RWPE2 (cell line): ENCODE data around the gene SAP30BP.

ENCODE experiments used
- ATAC-seq: fragments of 200-7000 bp; cut with Tn5 transposase; 3 replicates; pipeline ENCODE4 v1.9.1; 2021; ENCODE audit warnings: low read depth
- DNase-seq: peaks from one replicate; pipeline ENCODE4 v3.0.0-alpha.2; 2020; ENCODE audit warnings: low spot score
- H3K27ac ChIP-seq: fragments of 450-650 bp; 2 replicates; pipeline ENCODE4 v1.5.1; 2017; ENCODE audit warnings: mild to moderate bottlenecking; ENCODE audit not compliant: poor library complexity, severe bottlenecking
- H3K27me3 ChIP-seq: fragments of 250-450 bp; sonication (Bioruptor Pico); 2 replicates; pipeline ENCODE4 v1.5.1; 2021; ENCODE audit warnings: mild to moderate bottlenecking, moderate library complexity; ENCODE audit not compliant: insufficient read depth, poor library complexity, severe bottlenecking
- H3K36me3 ChIP-seq: fragments of 250-450 bp; sonication (Bioruptor Pico); 2 replicates; pipeline ENCODE4 v1.5.1; 2020; ENCODE audit warnings: low read depth, mild to moderate bottlenecking, moderate library complexity
- H3K4me1 ChIP-seq: fragments of 250-450 bp; sonication (Bioruptor Pico); 2 replicates; pipeline ENCODE4 v1.5.1; 2021; ENCODE audit warnings: mild to moderate bottlenecking, moderate library complexity; ENCODE audit not compliant: insufficient read depth, poor library complexity, severe bottlenecking
- H3K4me3 ChIP-seq: fragments of 250-450 bp; sonication (Bioruptor Pico); 2 replicates; pipeline ENCODE4 v1.5.1; 2021; ENCODE audit warnings: mild to moderate bottlenecking, moderate library complexity; ENCODE audit not compliant: severe bottlenecking
- H3K9me3 ChIP-seq: fragments of 250-450 bp; sonication (Bioruptor Pico); 2 replicates; pipeline ENCODE4 v1.5.1; 2021; ENCODE audit warnings: mild to moderate bottlenecking, moderate library complexity; ENCODE audit not compliant: severe bottlenecking
- TF ChIP-seq, protein P1 (sequence below): fragments of 450-650 bp; IDR thresholded peaks from one replicate; pipeline ENCODE4 v1.5.1; 2017; ENCODE audit warnings: mild to moderate bottlenecking, moderate library complexity; ENCODE audit not compliant: poor library complexity, severe bottlenecking

SAP30BP gene

DNA sequence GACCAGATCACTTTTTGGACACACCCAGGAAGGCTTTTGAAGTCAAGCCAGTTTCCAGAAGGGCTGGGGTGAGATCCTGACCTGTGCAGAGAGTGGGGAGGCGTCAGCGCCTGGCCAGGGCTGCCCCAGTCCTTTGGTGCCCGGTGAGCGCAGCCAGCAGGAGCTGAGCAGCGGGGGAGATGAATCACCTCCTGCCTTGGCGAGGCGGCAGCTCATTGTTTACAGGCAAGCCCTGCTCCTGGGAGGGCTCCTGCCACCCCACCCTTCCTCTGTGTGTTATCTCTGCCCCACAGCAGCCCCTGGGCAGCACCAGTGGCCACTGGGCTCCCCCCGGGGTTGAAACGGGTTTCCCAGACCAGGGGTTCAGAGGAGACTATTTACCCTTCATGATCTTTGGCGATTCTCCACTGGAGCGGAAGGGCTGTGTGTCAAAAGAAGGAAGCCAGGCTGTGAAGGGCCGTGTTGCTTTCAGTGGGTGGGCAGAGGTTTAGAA is 40.0 kb downstream of the SAP30BP start:
- TF ChIP-seq, protein P1, sequence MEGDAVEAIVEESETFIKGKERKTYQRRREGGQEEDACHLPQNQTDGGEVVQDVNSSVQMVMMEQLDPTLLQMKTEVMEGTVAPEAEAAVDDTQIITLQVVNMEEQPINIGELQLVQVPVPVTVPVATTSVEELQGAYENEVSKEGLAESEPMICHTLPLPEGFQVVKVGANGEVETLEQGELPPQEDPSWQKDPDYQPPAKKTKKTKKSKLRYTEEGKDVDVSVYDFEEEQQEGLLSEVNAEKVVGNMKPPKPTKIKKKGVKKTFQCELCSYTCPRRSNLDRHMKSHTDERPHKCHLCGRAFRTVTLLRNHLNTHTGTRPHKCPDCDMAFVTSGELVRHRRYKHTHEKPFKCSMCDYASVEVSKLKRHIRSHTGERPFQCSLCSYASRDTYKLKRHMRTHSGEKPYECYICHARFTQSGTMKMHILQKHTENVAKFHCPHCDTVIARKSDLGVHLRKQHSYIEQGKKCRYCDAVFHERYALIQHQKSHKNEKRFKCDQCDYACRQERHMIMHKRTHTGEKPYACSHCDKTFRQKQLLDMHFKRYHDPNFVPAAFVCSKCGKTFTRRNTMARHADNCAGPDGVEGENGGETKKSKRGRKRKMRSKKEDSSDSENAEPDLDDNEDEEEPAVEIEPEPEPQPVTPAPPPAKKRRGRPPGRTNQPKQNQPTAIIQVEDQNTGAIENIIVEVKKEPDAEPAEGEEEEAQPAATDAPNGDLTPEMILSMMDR, result no peak
- Histone ChIP-seq H3K4me3 (no peak overlapping the region), H3K27ac (peak overlapping the region; percentile 100), H3K9me3 (no peaks in the 10 kb centered on the region), H3K27me3 (no peaks in the 10 kb centered on the region), H3K36me3 (peaks cover 63% of the 10 kb centered on the region), H3K4me1 (peaks cover 20% of the 10 kb centered on the region)
- peak; percentile 96 for ATAC-seq
- DNase-seq, result peak; percentile 90

GRCh38 chr17:75712446-75712845 is 45.3 kb downstream of the SAP30BP start:
- Histone ChIP-seq H3K36me3 (peaks cover 16% of the 10 kb centered on the region), H3K27ac (no peak overlapping the region), H3K27me3 (no peaks in the 10 kb centered on the region), H3K4me3 (no peak overlapping the region), H3K9me3 (no peaks in the 10 kb centered on the region), H3K4me1 (peaks cover 13% of the 10 kb centered on the region)
- no peak for DNase-seq
- TF ChIP-seq, protein P1, result no peak
- ATAC-seq, result peak; percentile 27; the same call in 1 of the 3 replicates

GRCh38 chr17:75719732-75720131 is 52.6 kb downstream of the SAP30BP start:
- Histone ChIP-seq H3K27me3 (no peaks in the 10 kb centered on the region), H3K9me3 (no peaks in the 10 kb centered on the region)

GRCh38 chr17:75720656-75721462 is 53.7 kb downstream of the SAP30BP start, which contains the start of gene ITGB4:
ITGB4 (plus strand) TSS chr17:75721459; CDS start chr17:75724704, 3,245 bp downstream.
- H3K4me3 ChIP-seq, result peak within 1 kb of the TSS; percentile 93
- H3K9me3 ChIP-seq, result no peaks in the 10 kb centered on the region
- H3K27ac ChIP-seq, result peak within 1 kb of the TSS; percentile 97
- ATAC-seq, result peak; percentile 78
- DNase-seq, result peak; percentile 98
- H3K36me3 ChIP-seq, result peaks cover 44% of the 10 kb centered on the region
- H3K27me3 ChIP-seq, result no peaks in the 10 kb centered on the region
- TF ChIP-seq, protein P1, result peak; percentile 19
- H3K4me1 ChIP-seq, result peaks cover 15% of the 10 kb centered on the region

More at GRCh38 chr17:75719732-75720131, 52.6 kb downstream of the SAP30BP start:
- TF ChIP-seq, protein P1, result no peak
- Histone ChIP-seq H3K4me1 (peaks cover 15% of the 10 kb centered on the region), H3K36me3 (peaks cover 33% of the 10 kb centered on the region), H3K4me3 (no peak overlapping the region), H3K27ac (peak overlapping the region; percentile 97)
- no peak for ATAC-seq
- DNase-seq, result no peak
